ENCODE measurements around the gene CCNI2.

The CCNI2 gene

GRCh38 chr5:132754947-132755346 is 7.7 kb downstream of the CCNI2 start:
- no peak for TF ChIP-seq GATA3 (IDR thresholded peaks at IDR 0.05; ENCODE audit: low read depth, low read length)
- no peak for TF ChIP-seq GATA2 (IDR thresholded peaks at IDR 0.05; ENCODE audit: low read depth, low read length)

GRCh38 chr5:132756542-132756941 is 9.3 kb downstream of the CCNI2 start:
- TF ChIP-seq GATA2 (IDR thresholded peaks at IDR 0.05; ENCODE audit: low read depth, low read length): no peak
- TF ChIP-seq GATA3 (IDR thresholded peaks at IDR 0.05; ENCODE audit: low read depth, low read length): no peak

- TF ChIP-seq GATA3 (IDR thresholded peaks at IDR 0.05; ENCODE audit: low read depth, low read length) (no peak), GATA2 (IDR thresholded peaks at IDR 0.05; ENCODE audit: low read depth, low read length) (no peak)
Measured at GRCh38 chr5:132758451-132758850, 11.2 kb downstream of the CCNI2 start.

- TF ChIP-seq GATA2 (IDR thresholded peaks at IDR 0.05; ENCODE audit: low read depth, low read length): no peak
- TF ChIP-seq GATA3 (IDR thresholded peaks at IDR 0.05; ENCODE audit: low read depth, low read length): no peak
Measured at GRCh38 chr5:132759114-132760048, 12.2 kb downstream of the CCNI2 start.

GRCh38 chr5:132760049-132760420 is 12.8 kb downstream of the CCNI2 start:
- TF ChIP-seq GATA2 (IDR thresholded peaks at IDR 0.05; ENCODE audit: low read depth, low read length): no peak
- TF ChIP-seq GATA3 (IDR thresholded peaks at IDR 0.05; ENCODE audit: low read depth, low read length): no peak

GRCh38 chr5:132760601-132761317 is 13.5 kb downstream of the CCNI2 start:
- no peak for TF ChIP-seq GATA3 (IDR thresholded peaks at IDR 0.05; ENCODE audit: low read depth, low read length)
- no peak for TF ChIP-seq GATA2 (IDR thresholded peaks at IDR 0.05; ENCODE audit: low read depth, low read length)

- TF ChIP-seq GATA3 (IDR thresholded peaks at IDR 0.05; ENCODE audit: low read depth, low read length) (no peak), GATA2 (IDR thresholded peaks at IDR 0.05; ENCODE audit: low read depth, low read length) (no peak)
Measured at GRCh38 chr5:132761321-132762240, 14.4 kb downstream of the CCNI2 start.

GRCh38 chr5:132762246-132763000 is 15.2 kb downstream of the CCNI2 start:
- no peak for TF ChIP-seq GATA3 (IDR thresholded peaks at IDR 0.05; ENCODE audit: low read depth, low read length)
- no peak for TF ChIP-seq GATA2 (IDR thresholded peaks at IDR 0.05; ENCODE audit: low read depth, low read length)

- TF ChIP-seq GATA2 (IDR thresholded peaks at IDR 0.05; ENCODE audit: low read depth, low read length): no peak
- no peak for TF ChIP-seq GATA3 (IDR thresholded peaks at IDR 0.05; ENCODE audit: low read depth, low read length)
Measured at GRCh38 chr5:132763181-132764036, 16.2 kb downstream of the CCNI2 start.

- TF ChIP-seq GATA3 (IDR thresholded peaks at IDR 0.05; ENCODE audit: low read depth, low read length) (no peak), GATA2 (IDR thresholded peaks at IDR 0.05; ENCODE audit: low read depth, low read length) (no peak)
Measured at GRCh38 chr5:132764051-132764450, 16.8 kb downstream of the CCNI2 start.

GRCh38 chr5:132764671-132765238 is 17.5 kb downstream of the CCNI2 start:
- TF ChIP-seq GATA2 (IDR thresholded peaks at IDR 0.05; ENCODE audit: low read depth, low read length) (no peak), GATA3 (IDR thresholded peaks at IDR 0.05; ENCODE audit: low read depth, low read length) (no peak)

All from SH-SY5Y (cell line).